HG03039 (cell line): ENCODE results near the gene C10orf90.

ENCODE experiments used
- ATAC-seq: cut with Tn5 transposase; IDR thresholded peaks from one replicate; pipeline ENCODE4 v1.9.1; 2021; ENCODE audit warnings: mild to moderate bottlenecking, moderate library complexity; ENCODE audit not compliant: unreplicated experiment

C10orf90 gene

GRCh38 chr10:126637501-126637900 is 33.0 kb downstream of the C10orf90 start:
- no peak for ATAC-seq

- ATAC-seq, result no peak
Observed at GRCh38 chr10:126634911-126635310, 35.6 kb downstream of the C10orf90 start.

- no peak for ATAC-seq
Observed at GRCh38 chr10:126634347-126634746, 36.1 kb downstream of the C10orf90 start.

GRCh38 chr10:126632705-126633104 is 37.8 kb downstream of the C10orf90 start:
- no peak for ATAC-seq

- ATAC-seq, result no peak
Observed at GRCh38 chr10:126629925-126630624, 40.4 kb downstream of the C10orf90 start.

GRCh38 chr10:126628746-126629145 is 41.7 kb downstream of the C10orf90 start:
- no peak for ATAC-seq

GRCh38 chr10:126621846-126622245 is 48.6 kb downstream of the C10orf90 start:
- no peak for ATAC-seq

- ATAC-seq, result no peak
Observed at GRCh38 chr10:126618466-126618865, 52.0 kb downstream of the C10orf90 start.

- ATAC-seq, result no peak
Observed at GRCh38 chr10:126617733-126618132, 52.8 kb downstream of the C10orf90 start.

- no peak for ATAC-seq
Observed at GRCh38 chr10:126617208-126617607, 53.3 kb downstream of the C10orf90 start.

- no peak for ATAC-seq
Observed at GRCh38 chr10:126616737-126617136, 53.8 kb downstream of the C10orf90 start.

- ATAC-seq, result no peak
Observed at GRCh38 chr10:126611303-126611702, 59.2 kb downstream of the C10orf90 start.

GRCh38 chr10:126609566-126609965 is 60.9 kb downstream of the C10orf90 start:
- ATAC-seq, result no peak

- ATAC-seq, result no peak
Observed at GRCh38 chr10:126599949-126600682, 70.4 kb downstream of the C10orf90 start.

GRCh38 chr10:126598009-126598408 is 72.5 kb downstream of the C10orf90 start:
- ATAC-seq, result no peak

GRCh38 chr10:126597211-126597610 is 73.3 kb downstream of the C10orf90 start:
- no peak for ATAC-seq

GRCh38 chr10:126596472-126597016 is 73.9 kb downstream of the C10orf90 start:
- no peak for ATAC-seq

GRCh38 chr10:126595160-126595559 is 75.3 kb downstream of the C10orf90 start:
- no peak for ATAC-seq

GRCh38 chr10:126593968-126594701 is 76.4 kb downstream of the C10orf90 start:
- ATAC-seq, result no peak

- no peak for ATAC-seq
Observed at GRCh38 chr10:126592901-126593300, 77.6 kb downstream of the C10orf90 start.

- no peak for ATAC-seq
Observed at GRCh38 chr10:126588024-126588423, 82.5 kb downstream of the C10orf90 start.
